Umbilical cord (tissue), 2 donors: Measurements from ENCODE around the gene FSCN2. TPM values are rescaled to one million over a fixed set of nuclear protein-coding genes. Genes with fewer than 3 reads are reported as not detected.
"Not testable (repeated sequence)": the region's sequence is repeated elsewhere in the genome, so short reads cannot be mapped to it uniquely, and the experiment has no call there.

Source experiments
- DNase-seq: peaks from one replicate; pipeline ENCODE4 v3.0.0-alpha.2; 2015; ENCODE audit warnings: low spot score
- total RNA-seq: library from RNA; depleted of rRNA; stranded (reverse); fragments of >200 nt; gene quantifications from one replicate; pipeline ENCODE4 v1.2.3, GENCODE V29; 2014; ENCODE audit warnings: low replicate concordance; ENCODE audit not compliant: insufficient read depth

The FSCN2 gene
- total RNA-seq, 1 donor from 2014 or later, result 2.2 TPM

DNA sequence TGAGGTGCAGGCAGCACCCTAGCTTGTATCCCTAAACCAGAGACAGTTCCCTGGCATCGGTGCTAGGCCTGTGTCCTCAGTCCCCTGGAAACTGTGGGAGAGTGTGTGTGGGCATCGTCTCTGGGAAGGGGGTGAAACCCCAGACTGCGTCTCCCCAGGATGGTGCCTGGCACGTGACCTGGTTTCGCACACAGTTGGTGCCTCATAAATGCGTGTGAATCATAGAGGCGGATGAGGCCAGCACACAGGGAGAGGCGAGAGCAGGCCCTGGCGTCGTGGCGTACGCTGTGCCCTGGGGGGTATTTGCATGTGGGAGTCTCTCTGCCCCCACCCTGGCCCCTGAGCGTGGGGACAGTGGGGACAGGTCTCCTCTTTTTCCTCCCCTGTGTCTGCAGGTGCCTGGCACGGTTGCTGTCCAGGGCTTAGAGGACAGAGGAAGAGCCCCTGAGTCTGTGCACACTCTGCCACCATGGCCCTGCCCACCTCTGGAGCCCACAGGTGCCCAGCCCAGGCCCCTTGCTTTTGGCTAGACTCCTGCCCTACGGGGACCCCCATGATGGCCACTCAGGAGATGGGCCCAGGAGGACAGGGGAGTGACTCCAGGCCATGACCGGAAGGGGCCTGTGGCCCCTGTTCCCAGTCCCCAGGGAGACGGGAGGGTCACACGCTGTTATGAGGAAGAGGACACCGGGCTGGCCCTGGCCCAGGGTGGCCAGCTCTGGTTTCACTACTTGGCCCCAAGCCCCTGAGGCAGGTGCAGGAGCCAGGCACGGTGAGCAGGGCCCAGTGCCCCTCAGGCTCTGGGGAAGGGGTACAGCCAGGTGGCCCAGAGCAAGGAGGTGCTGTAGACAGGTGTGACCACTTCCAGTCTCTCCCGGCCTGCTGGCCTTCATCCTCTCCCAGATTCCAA lies 1.3 kb upstream of the FSCN2 start:
- no peak for DNase-seq

DNA sequence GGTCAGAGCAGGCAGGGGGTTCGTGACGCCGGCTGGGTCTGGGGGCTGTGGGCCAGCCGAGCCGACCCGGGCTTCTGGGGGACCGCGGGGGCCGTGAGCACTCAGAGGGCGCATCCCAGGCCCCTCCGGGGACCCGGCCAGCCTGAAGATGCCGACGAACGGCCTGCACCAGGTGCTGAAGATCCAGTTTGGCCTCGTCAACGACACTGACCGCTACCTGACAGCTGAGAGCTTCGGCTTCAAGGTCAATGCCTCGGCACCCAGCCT lies 140 bp downstream of the FSCN2 start:
- DNase-seq, result no peak

- no peak for DNase-seq
Measured at GRCh38 chr17:81528651-81529436, 667 bp downstream of the FSCN2 start.

- no peak for DNase-seq
Measured at GRCh38 chr17:81529437-81529803, 1.2 kb downstream of the FSCN2 start.

- DNase-seq, result not testable (repeated sequence)
Measured at GRCh38 chr17:81531013-81531412, 2.8 kb downstream of the FSCN2 start.

DNA sequence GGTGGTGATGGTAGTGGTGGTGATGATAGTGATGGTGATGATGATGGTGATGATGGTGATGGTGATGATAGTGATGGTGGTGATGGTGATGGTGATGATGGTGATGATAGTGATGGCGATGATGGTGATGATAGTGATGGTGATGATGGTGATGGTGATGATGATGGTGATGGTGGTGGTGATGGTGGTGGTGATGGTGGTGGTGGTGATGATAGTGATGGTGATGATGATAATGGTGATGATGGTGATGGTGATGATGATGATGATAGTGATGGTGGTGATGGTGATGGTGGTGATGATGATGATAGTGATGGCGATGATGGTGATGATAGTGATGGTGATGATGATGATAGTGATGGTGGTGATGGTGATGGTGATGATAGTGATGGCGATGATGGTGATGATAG lies 3.8 kb downstream of the FSCN2 start:
- DNase-seq, result not testable (repeated sequence)

DNA sequence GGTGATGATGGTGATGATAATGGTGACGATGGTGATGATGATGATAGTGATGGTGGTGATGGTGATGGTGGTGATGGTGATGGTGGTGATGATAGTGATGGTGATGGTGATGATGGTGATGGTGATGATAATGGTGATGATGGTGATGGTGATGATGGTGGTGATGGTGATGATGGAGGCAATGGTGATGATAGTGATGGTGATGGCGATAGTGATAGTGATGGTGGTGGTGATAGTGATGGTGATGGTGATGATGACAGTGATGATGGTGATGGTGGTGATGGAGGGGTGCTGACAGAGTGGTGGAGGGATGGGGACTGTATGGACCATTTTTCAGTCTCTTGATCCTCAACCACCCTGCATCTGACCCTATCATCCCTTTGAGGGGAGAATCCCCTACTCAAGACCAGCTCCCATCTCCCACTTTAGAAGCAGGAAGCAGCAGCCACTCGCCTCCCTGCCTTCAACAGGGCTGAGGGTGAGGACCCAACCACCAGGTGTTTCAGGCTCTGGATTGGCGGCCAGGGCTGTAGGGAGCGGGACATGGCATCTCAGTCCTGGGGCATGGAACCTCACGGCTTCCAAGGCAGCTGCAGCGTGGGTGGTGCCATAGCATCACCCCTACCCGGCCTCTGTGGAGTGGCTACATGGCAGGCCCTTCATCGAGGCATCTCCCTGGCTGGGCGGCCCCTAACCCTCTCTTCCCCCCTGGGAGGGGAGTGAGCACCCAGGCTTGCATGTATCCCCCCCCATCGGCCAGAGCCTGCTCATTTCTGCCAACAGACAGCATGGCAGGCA lies 4.5 kb downstream of the FSCN2 start:
- no peak for DNase-seq

- DNase-seq, result no peak
Measured at GRCh38 chr17:81533339-81534141, 5.4 kb downstream of the FSCN2 start.

DNA sequence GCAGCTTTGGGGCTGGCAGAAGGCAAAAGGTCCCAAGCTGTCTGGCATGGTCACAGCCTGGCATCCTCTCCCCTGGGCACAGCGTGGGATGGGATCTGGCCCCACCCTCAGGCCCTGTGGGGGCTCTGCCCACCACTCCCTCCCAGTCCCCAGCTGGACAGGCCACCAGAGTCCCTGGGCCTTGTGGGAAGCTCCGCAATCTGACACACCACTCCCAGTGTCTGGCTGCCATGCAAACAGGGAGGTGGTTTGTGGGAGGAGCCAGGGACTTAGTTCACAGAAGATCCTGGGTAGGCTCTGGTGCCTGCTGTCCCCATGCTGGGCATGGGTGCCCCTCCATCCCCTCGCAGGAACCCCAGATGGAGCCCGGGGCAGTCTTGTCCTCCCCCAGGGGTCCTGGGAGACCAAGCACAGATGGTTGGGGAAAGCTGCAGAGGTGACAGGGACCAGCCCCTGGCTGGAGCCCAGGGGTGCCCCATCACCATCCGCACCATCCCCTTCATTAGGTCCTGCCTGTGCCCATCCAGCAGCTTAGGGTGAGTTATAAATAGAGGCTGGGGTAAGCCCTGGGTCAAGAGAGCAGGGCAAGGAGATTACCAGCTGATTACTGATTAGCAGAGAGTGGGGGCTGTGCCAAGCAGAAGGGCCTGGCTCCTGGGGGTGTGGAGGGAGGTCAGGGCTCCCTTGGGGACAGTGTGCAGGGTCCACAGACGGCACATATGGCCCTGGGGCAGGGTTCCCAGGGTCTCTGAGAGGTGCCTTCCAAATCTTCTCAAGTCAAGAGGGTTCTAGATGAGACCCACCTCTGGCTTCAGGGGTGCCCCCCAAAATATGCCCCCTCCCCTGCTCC lies 6.2 kb downstream of the FSCN2 start:
- DNase-seq, result peak; percentile 24

GRCh38 chr17:81535007-81535328 lies 6.8 kb downstream of the FSCN2 start:
- DNase-seq, result no peak

DNA sequence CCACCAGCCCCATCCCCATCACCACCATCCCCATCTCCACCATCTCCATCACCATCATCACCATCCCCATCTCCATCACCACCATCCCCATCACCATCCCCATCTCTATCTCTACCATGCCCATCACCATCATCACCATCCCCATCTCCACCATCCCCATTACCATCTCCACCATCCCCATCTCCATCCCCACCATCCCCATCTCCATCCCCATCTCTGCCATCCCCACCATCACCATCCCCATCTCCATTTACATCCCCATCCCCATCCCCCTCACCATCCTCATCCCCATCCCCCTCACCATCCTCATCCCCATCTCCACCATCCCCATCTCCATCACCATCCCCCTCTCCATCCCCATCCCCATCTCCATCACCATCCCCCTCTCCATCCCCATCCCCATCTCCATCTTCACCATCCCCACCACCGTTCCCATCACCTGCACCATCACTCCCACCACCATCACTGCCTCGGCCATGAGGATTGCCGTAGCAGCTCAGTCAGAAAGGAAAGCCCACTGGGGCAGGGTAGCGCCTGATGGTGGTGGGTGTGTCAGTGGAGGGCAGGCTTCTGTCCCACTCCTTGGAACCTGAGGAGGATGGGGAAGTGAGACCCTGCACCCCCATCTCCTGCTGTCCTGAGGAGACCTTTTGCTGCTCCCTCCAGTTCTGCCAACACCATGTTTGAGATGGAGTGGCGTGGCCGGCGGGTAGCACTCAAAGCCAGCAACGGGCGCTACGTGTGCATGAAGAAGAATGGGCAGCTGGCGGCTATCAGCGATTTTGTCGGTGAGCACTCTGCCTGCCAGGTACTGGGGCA lies 7.5 kb downstream of the FSCN2 start:
- no peak for DNase-seq

GRCh38 chr17:81536299-81537290 lies 8.4 kb downstream of the FSCN2 start:
- no peak for DNase-seq

DNA sequence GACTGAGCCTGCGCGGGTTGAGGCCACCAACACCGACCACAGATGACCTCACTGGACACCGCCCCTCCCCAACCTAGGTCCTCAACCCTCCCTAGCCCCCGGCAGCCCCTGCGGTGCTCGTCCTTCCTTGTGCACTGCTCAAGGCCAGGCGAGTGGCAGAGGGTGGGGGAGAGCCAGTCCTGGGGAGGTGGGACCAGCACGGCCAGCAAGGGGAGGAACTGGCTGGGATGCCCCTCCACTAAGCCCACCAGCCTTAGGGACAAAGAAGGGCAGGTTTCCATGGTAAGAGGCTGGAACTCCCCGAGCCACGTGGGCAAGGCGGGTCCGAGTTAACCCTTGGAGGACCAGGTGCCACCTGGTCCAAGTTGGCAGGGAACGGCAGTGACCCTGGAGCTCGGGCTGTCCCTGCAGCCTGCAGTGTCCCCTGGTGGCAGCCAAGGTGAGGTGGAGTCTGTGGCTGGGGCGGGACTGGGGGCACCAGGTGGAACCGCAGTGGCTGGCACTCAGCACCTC lies 9.2 kb downstream of the FSCN2 start:
- peak; percentile 25 for DNase-seq

- DNase-seq, result no peak
Measured at GRCh38 chr17:81537856-81538555, 9.8 kb downstream of the FSCN2 start.

GRCh38 chr17:81538651-81539570 lies 10.7 kb downstream of the FSCN2 start:
- DNase-seq, result no peak

GRCh38 chr17:81539571-81539900 lies 11.4 kb downstream of the FSCN2 start:
- DNase-seq, result no peak
